GM12873 (cell line): ENCODE results near the gene ACSBG1.

ENCODE experiments used
- CTCF ChIP-seq: IDR thresholded peaks from 2 replicates; pipeline ENCODE4 v1.5.1; 2012; ENCODE audit warnings: low read depth, mild to moderate bottlenecking, moderate library complexity, low read length, control low read depth; ENCODE audit not compliant: insufficient read depth; ENCODE audit errors: missing control alignments

ACSBG1 gene

GRCh38 chr15:78234515-78235040, at the start of gene ACSBG1:
Gene ACSBG1, minus strand, starts transcription at chr15:78234565. Its CDS starts 64 bp downstream, at chr15:78234501.
- no peak for TF ChIP-seq CTCF

GRCh38 chr15:78282324-78282723, 48.0 kb upstream of the ACSBG1 start:
- TF ChIP-seq CTCF, result no peak

- no peak for TF ChIP-seq CTCF
Observed at GRCh38 chr15:78280319-78281072, 46.1 kb upstream of the ACSBG1 start.

- no peak for TF ChIP-seq CTCF
Observed at GRCh38 chr15:78276064-78276943, 41.9 kb upstream of the ACSBG1 start.

- TF ChIP-seq CTCF, result no peak
Observed at GRCh38 chr15:78274994-78275393, 40.6 kb upstream of the ACSBG1 start.

- no peak for TF ChIP-seq CTCF
Observed at GRCh38 chr15:78272776-78273175, 38.4 kb upstream of the ACSBG1 start.

- no peak for TF ChIP-seq CTCF
Observed at GRCh38 chr15:78272316-78272715, 38.0 kb upstream of the ACSBG1 start.
